Esophagus muscularis mucosa (tissue), 4 donors: ENCODE data around the gene RAD51B. TPM values are rescaled to one million over a fixed set of nuclear protein-coding genes. Genes with fewer than 3 reads are reported as not detected.

ENCODE experiments used
- DNase-seq: peaks from one replicate; pipeline ENCODE4 v3.0.0-alpha.2; 2017; ENCODE audit errors: extremely low spot score
- H3K27ac ChIP-seq, 4 donors: fragments of 200-600 bp; sonication (generic); replicated peaks in 1 of 4; 1 replicate in 3 of 4; 2 replicates in 1 of 4; pipeline ENCODE4 v1.5.1; 2016 to 2019; ENCODE audit warnings: mild to moderate bottlenecking in 1 of 4
- H3K27me3 ChIP-seq, 4 donors: fragments of 200-600 bp; sonication (generic); one replicate each; pipeline versions ENCODE4 v1.5.1 to v1.6.0; 2016 to 2019
- H3K36me3 ChIP-seq, 4 donors: fragments of 200-600 bp; sonication (generic); one replicate each; pipeline ENCODE4 v1.5.1; 2016 to 2019
- H3K4me1 ChIP-seq, 4 donors: fragments of 200-600 bp; sonication (generic); one replicate each; pipeline ENCODE4 v1.5.1; 2016 to 2019
- H3K4me3 ChIP-seq, 4 donors: fragments of 200-600 bp; sonication (generic); 1 replicate in 2 of 4; 2 replicates in 2 of 4; pipeline ENCODE4 v1.5.1; 2016 to 2019; ENCODE audit warnings: mild to moderate bottlenecking in 4 of 4, moderate library complexity in 1 of 4
- H3K9me3 ChIP-seq, 4 donors: fragments of 200-600 bp; sonication (generic); 1 replicate in 3 of 4; 2 replicates in 1 of 4; pipeline ENCODE4 v1.5.1; 2016 to 2019
- EP300 ChIP-seq: sonication (generic); formaldehyde crosslinking; IDR thresholded peaks from one replicate; pipeline ENCODE4 v1.6.1; 2017; ENCODE audit warnings: antibody characterized with exemption
- POLR2A ChIP-seq: fragments of 450-650 bp; IDR thresholded peaks from one replicate; pipeline ENCODE4 v1.6.1; 2017; ENCODE audit warnings: antibody characterized with exemption, moderate library complexity, mild to moderate bottlenecking, low read depth
- POLR2AphosphoS5 ChIP-seq, 2 donors: sonication (generic); formaldehyde crosslinking; IDR thresholded peaks; one replicate each; pipeline ENCODE4 v1.6.1; 2017; ENCODE audit warnings: antibody characterized with exemption in 2 of 2
- WGBS: methylation state at CpG from one replicate; pipeline ENCODE4 v1.1.5; 2018; 5-methylcytosine and 5-hydroxymethylcytosine counted together
- intact Hi-C: fragments of 100-400 bp; cut with DNase I; formaldehyde crosslinking; loops from one replicate; pipeline ENCODE4 v1.15.1; 2023
- total RNA-seq, 4 donors: library from RNA; depleted of rRNA; stranded (reverse); fragments of >200 nt; gene quantifications; one replicate each; pipeline versions ENCODE4 v1.1.0 to v1.2.1, GENCODE V29; 2016
- TF ChIP-seq, protein P1 (sequence below), 3 experiments: fragments of 200-600 bp in 2 of 3; fragments of 450-650 bp in 1 of 3; sonication (generic) in 2 of 3; IDR thresholded peaks; one replicate each; pipeline ENCODE4 v1.5.1; 2017 to 2019; ENCODE audit warnings: antibody characterized with exemption in 3 of 3, mild to moderate bottlenecking in 2 of 3, moderate library complexity in 1 of 3

Gene RAD51B
- total RNA-seq, 4 donors from 2014 or later: 2.8 to 11.1 (median 5.1) TPM

DNA sequence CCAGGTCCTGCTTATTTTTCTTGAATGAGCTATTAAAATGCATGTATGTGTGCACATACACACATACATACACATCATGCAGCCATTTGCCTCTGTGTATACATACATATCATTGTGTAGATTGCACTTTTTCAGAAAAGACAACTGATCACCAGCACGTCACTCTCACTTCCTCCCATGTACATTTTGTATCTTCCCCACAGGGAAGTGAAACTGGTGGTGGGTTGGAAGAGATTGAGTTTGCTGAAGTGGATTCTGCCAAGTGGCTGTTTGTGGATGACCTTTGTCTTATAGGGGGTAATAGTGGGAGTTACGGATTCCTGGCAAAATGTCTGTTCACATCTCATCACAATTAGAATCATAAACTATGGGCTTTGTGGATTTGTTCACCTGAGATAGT is 448.6 kb downstream of the RAD51B start:
- no peak for TF ChIP-seq EP300
- TF ChIP-seq POLR2A: no peak
- no peak for TF ChIP-seq POLR2AphosphoS5 (IDR thresholded peaks at IDR 0.05)
- TF ChIP-seq, protein P1, sequence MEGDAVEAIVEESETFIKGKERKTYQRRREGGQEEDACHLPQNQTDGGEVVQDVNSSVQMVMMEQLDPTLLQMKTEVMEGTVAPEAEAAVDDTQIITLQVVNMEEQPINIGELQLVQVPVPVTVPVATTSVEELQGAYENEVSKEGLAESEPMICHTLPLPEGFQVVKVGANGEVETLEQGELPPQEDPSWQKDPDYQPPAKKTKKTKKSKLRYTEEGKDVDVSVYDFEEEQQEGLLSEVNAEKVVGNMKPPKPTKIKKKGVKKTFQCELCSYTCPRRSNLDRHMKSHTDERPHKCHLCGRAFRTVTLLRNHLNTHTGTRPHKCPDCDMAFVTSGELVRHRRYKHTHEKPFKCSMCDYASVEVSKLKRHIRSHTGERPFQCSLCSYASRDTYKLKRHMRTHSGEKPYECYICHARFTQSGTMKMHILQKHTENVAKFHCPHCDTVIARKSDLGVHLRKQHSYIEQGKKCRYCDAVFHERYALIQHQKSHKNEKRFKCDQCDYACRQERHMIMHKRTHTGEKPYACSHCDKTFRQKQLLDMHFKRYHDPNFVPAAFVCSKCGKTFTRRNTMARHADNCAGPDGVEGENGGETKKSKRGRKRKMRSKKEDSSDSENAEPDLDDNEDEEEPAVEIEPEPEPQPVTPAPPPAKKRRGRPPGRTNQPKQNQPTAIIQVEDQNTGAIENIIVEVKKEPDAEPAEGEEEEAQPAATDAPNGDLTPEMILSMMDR (IDR thresholded peaks at IDR 0.05): no peak
- 89% methylated on average over 2 of the region's 2 CpGs for WGBS
- no peak overlapping the region for H3K4me3 ChIP-seq
- H3K9me3 ChIP-seq: no peaks in the 10 kb centered on the region
- peaks cover 0 to 47% (median 37%) of the 10 kb centered on the region in 4 donors for H3K4me1 ChIP-seq
- no peaks in the 10 kb centered on the region for H3K36me3 ChIP-seq
- H3K27me3 ChIP-seq: no peaks in the 10 kb centered on the region
- H3K27ac ChIP-seq: peak overlapping the region in 3 of 4 donors; percentile 16 to 56 (median 24)
- no peak for DNase-seq
- intact Hi-C loops: loop anchor here (10.0 kb wide), 1 partner anchor 107 kb away; no protein-coding TSS in a partner anchor

DNA sequence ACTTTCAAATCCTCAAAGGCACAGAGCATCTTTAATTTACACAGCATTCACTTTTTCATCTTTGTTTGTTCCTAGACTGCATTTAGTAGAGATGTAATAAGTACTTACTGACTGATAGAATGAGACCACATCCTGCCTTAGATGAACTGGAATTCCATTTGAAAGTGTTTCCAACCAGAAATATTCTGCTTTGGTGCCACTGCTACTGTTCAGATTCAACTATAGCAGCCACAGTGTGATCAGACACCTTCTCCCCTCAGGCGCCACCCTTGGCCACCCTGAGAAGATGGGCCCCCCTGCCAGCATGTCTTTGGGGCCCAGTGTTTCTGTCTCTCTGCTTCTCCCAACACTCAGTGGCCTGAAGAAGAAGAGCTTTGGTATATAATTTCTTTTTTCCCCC is 449.1 kb downstream of the RAD51B start:
- no peak for DNase-seq
- WGBS: 91% methylated on average over 1 of the region's 1 CpG
- Histone ChIP-seq H3K36me3 (no peaks in the 10 kb centered on the region), H3K27me3 (no peaks in the 10 kb centered on the region), H3K27ac (peak overlapping the region in 3 of 4 donors; percentile 16 to 56 (median 42)), H3K4me3 (no peak overlapping the region), H3K9me3 (no peaks in the 10 kb centered on the region), H3K4me1 (peaks cover 0 to 47% (median 37%) of the 10 kb centered on the region in 4 donors)
- intact Hi-C loops: loop anchor here (10.0 kb wide), 1 partner anchor 106 kb away; no protein-coding TSS in a partner anchor
- TF ChIP-seq EP300 (no peak), POLR2A (no peak), POLR2AphosphoS5 (IDR thresholded peaks at IDR 0.05) (no peak)
- TF ChIP-seq, protein P1 (IDR thresholded peaks at IDR 0.05): no peak

DNA sequence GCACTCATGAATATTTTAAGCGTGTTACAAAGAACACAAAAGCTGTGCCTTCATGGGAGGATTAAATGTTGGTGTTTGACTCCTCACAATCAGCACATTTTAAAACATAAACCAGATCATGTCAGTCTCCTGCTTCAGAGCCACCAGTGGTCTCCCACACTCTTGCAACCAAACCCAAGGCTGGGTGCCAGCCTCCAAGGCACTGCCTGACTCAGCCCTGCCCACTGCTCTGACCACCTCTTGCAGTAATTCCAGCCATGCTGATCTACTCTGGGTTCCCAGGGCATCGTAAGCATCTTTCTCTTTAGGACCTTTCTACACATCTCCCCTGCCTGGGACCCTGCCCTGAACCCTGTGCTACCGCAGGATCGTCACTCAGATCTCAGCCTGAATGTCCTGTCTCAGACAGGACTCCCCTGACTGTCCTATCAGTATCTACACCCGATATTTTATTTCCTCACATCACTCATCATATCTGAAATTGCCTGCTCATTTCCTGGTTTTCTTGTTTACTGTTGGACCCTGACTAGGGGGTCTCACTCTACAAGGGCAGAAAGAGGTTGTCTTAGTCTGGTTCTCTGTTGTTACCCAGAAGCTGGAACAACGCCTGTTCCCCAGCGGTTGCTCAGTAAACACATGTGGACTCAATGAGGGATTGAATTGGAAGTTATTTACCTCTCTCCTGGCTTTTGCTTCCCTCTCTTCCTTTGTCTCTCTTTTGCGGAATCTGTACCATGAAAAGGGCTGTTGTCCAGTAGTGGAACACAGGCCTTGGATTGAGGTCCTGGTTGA is 449.8 kb downstream of the RAD51B start:
- DNase-seq: no peak
- H3K9me3 ChIP-seq: no peaks in the 10 kb centered on the region
- no peaks in the 10 kb centered on the region for H3K36me3 ChIP-seq
- no peak overlapping the region for H3K4me3 ChIP-seq
- 81% methylated on average over 8 of the region's 8 CpGs for WGBS
- intact Hi-C loops: loop anchor here (10.0 kb wide), 1 partner anchor 105 kb away; no protein-coding TSS in a partner anchor
- no peaks in the 10 kb centered on the region for H3K27me3 ChIP-seq
- peaks cover 0 to 47% (median 37%) of the 10 kb centered on the region in 4 donors for H3K4me1 ChIP-seq
- no peak for TF ChIP-seq EP300
- peak overlapping the region in 3 of 4 donors; percentile 16 to 56 (median 42) for H3K27ac ChIP-seq

DNA sequence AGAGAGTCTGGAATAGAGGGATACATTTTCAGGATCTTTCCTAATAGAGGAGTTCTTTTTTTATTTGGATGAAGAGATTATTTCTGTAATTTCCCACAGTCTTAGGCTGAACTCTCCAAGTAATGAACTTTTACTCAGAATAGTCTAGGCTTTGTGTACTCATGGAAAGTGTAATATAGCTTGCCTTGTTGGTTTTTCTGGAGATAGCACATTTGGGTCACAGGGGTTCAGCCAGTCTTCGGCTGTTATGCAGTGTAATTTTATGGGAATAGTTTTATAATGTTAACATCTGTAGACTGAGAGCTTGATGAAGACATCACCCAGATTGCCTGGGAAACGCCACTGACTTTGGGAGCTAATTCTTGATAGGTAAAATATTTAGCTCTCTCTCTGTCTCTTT is 450.8 kb downstream of the RAD51B start:
- H3K4me3 ChIP-seq: no peak overlapping the region
- peaks cover 0 to 47% (median 37%) of the 10 kb centered on the region in 4 donors for H3K4me1 ChIP-seq
- 46% methylated on average over 2 of the region's 2 CpGs for WGBS
- DNase-seq: no peak
- TF ChIP-seq, protein P1 (IDR thresholded peaks at IDR 0.05): no peak
- TF ChIP-seq POLR2AphosphoS5 (IDR thresholded peaks at IDR 0.05) (no peak), POLR2A (no peak), EP300 (no peak)
- intact Hi-C loops: no loop called here
- no peaks in the 10 kb centered on the region for H3K9me3 ChIP-seq
- H3K27ac ChIP-seq: peak overlapping the region in 3 of 4 donors; percentile 12 to 56 (median 42)
- no peaks in the 10 kb centered on the region for H3K27me3 ChIP-seq
- H3K36me3 ChIP-seq: no peaks in the 10 kb centered on the region

DNA sequence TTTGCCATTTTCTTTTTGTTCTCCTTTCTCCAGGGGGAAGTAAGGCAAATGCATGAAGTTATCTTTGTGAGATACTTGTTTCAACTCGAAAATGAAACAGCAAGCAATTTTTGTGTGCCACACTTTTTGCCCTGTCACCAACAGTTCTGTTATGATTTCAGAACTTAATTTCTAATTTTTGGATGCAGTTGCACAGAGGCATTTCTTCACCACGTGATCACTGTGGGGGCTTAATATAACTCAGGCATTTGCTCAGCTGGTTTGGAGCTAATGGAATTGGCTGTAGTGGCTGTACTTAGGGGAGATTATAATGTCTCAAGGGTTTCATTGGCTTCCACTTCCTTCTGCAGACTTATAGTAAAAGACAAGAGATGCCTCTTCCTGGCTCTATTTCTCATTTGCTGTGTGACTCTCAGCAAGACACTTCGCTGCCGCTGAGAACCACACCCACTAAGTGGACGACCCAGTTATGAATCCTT is 452.4 kb downstream of the RAD51B start:
- peak overlapping the region in 1 of 4 donors; percentile 5 for H3K27ac ChIP-seq
- H3K4me1 ChIP-seq: peaks cover 0 to 47% (median 35%) of the 10 kb centered on the region in 4 donors
- no peak for TF ChIP-seq POLR2A
- TF ChIP-seq, protein P1 (IDR thresholded peaks at IDR 0.05): no peak
- no peak for DNase-seq
- no peaks in the 10 kb centered on the region for H3K27me3 ChIP-seq
- H3K9me3 ChIP-seq: no peaks in the 10 kb centered on the region
- WGBS: 65% methylated on average over 5 of the region's 5 CpGs
- H3K36me3 ChIP-seq: no peaks in the 10 kb centered on the region
- intact Hi-C loops: no loop called here
- no peak overlapping the region for H3K4me3 ChIP-seq
